NCI-H2196 (cell line): ENCODE measurements around the gene SSBP3.

Experiments used
- DNase-seq: peaks from one replicate; lab custom pipeline; 2025; ENCODE audit not compliant: unreplicated experiment; lab: John Stamatoyannopoulos, UW

Gene SSBP3

DNA sequence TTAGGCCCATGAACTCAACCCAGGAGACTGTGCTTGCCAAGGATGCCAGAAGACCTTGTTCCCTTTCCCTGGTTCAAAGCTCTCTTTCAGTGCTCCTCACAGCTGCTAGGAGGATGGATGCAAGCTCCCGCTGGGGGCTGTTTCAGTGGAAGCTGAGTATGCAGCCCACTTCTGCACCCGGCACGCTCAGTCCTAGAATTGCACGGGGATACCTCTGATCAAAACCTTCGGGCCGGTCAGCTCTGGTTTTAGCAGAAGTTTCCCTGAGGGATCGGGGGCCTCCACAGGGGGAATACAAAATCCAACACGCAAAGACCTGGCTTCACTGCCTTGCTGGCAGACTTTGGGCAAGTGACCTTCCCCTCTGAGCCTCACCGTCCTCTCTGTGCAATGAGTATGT, 4.2 kb upstream of the SSBP3 start:
- DNase-seq: no peak

GRCh38 chr1:54409156-54410142, 3.3 kb upstream of the SSBP3 start:
- no peak for DNase-seq

DNA sequence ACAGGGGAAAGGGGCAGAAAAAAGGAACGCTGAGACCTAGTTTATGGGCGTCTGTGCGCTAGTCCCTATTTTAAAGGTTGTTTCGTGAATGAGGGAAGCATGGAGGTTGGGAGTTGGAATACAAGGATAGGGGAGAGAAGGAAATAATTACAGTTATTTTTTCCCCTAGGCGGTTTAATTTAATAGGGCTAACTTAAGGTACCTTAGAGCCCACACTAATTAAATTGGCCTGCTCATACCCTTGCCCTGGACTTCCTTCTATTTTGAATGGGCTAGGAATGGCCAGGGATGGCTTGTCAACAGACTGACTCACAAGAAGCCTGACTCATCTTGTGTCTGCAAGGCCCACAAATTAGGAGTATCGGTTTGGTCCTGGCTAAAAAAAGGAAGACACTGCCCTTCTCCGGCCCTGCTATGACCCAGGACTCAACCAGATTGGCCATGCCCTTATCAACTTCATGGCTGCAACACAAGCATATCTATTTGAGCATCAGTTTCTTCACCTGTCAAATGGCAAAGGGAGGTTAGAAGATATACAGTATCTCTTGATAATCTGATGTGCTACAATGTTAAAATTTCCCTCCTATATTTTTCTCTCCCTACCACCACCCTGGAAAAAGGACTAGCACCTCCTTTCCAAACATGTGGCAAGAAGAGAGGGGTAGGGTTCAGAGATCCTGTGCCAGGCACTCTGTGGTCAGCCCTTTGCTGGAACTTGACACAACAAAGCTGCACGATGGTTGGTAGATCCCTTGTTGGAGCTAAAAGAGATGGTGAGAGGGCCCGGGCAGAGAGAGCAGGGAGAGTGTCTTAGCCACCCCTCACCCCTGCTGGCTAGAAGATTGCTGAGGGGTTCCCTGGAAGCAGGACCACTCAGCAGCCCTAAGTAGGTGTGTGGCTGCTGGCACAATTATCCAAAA, 2.2 kb upstream of the SSBP3 start:
- no peak for DNase-seq

DNA sequence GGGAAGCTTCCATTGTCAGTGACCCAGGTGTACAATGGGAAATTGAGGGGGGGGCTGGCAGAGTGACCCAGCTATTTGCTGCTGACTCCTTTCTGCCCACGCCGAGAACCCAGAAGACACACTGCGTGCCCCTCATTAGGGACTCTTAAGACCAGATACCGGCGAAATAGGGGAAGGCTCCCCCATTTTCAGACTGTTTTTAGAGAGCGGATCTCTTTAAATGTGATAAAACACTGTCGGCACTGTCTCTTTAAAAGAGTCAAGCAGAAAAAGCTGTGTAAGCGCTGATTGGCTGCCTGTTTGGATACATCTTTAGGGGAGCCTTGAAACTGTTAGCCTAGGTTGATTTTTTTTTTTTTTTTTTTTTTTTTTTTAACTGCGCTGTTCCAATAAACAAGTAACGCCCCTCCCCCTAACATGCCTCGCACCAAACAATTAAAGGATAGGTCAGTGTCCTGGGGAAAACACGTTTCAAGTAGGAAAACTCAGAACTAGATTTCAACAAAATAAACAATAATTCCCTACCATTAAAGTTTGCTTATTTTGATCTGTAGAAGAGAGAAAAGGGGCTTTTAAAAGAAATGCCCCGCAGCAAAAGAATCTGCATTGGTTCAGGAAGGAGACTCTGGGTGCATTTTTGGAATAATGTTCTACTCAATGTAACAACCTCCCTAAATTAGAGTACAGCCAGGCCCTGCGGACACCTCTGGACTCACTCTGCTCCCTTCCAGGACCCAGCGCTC, 1.4 kb upstream of the SSBP3 start:
- peak; percentile 90 for DNase-seq

GRCh38 chr1:54407154-54407403, 885 bp upstream of the SSBP3 start:
- DNase-seq: no peak

DNA sequence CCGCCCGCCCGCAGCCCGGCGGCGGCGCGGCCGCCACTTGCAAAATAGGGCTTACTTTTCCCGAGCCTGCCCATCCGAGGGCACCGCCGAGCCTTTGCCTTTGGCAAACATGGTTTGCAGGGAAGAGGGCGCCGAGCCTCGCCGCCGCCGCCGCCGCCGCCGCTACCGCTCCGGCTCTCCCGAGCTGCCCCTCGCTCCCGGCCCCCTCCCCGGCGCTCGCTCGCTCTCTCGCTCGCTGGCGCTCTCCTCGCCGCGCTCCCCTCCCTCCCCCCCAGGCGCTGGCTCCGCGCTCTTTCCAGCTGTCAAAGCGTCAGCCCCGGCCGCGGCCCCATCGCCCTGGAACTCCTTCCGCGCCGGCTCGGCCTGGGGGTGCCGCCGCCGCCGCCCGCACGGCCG, 298 bp downstream of the SSBP3 start:
- peak; percentile 48 for DNase-seq

DNA sequence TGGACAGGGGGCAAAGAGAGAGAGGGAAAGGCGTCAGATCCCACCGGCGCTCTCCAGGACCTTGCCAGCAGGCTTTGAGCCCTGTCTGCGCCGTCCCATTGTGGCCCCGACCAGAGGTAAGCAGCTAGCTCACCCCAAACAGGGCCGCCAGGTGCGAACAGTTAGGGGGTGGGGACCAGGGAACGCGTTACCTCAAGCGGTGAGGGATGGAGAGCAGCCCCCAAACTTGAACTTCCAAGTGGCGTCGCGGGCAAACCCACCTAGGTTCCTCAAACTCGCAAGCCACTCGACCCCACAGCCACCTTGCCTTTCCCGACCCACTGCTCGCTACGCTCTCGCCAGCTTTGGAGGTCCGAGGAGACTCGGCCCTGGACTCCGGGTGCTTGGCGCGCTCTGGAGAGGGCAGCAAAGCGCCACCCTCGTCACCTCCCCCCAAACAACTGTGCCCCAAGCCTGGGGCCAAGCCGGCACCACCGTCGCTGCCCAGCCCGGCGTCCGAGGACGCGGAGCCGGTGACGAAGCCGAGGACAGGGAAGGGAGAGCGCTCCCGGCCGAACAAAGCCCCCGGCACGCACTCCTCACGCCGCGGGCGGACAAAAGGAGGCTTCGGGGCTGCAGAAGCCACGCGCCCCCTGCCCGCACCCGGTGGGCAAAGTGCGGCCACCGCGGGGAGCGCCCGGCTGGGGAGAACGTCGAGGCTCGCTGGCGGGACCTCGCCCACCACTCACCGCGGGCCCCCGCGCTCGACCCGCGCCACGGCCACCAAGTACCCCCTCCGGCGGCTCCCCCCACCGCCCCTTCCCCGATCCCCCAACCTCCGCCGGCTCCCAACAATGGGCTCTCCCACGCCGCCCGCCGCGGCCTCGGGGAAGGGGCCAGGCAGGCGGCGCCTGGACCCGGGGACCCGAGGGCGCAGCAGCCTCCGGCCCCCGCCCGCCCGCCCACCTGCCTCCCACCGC, 976 bp downstream of the SSBP3 start:
- DNase-seq: no peak

DNA sequence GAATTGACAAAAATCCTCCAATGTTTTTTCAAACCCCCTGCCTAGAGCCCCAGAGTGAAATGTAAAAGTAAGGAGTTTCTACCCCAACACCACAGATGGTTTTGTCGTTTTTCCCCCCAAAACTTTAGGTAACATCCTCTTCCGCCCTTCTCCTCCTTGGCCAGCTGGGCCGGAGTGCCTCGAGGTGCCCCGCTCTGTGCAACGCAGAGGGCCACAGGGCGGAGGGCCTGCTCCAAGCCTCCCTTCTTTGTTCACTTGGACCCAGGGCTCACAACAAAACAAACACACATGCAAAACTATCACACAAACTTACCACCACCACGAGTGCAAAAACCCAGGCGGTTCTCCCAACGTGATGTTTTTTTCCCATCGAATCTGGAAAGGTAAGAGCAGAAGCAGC, 1.9 kb downstream of the SSBP3 start:
- DNase-seq: no peak

DNA sequence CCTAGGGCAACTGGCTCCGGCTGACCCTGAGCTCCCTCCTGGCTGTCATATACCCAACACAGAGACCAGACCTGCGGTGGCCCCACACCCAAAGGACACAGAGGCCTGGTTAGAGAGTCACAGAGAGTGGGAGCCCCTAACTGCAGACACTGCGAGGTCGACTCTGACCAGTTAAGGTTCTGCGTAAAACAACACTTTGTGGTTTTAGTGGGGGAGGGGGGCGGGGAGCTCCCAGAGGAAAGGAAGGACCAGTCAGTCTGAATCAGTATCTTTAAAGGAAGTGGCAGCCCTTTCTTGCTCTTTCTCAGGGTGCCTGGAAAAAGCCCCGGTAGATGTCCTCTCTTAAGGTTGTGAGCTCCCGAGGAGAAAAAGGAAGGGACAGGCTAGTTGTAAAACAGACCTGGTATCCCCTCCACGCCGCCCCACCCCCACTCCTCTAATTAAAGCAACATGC, 2.4 kb downstream of the SSBP3 start:
- DNase-seq: no peak

DNA sequence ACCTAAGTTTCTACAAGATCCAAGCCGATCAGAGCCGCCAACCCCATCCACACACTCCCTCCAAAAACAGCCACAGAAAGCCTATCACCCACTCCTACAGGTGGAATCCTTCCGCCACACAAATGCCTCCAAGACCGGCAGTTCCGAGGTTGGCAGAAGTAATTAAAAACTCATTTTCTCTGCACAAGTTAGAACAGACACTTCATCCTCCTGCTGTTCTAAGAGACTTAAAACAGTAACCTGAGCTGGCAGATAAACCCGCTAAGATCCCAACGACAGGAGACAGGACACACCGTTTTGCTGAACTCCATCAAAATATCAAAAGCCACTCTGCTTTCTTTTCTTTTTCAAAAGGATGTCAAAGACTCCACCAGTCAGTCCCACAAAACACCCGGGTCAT, 2.8 kb downstream of the SSBP3 start:
- no peak for DNase-seq

DNA sequence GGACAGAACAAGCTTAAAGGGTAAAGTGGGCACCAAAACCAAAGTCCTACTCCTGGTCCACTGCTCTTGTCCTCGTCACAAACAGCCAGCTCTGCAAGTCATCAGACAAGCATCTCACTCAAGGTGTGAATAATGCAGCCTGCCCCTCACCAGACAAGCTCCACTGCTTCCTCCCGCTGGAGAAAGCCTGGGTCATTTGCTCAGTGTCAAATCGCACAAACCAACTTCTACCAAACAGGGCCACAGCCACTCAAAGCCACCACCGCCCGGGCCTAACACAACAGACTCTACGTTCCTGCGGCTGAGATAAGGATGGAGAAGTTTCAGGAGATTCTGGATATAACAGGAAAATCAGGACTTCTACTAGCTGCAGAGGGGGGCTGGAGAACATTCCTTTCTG, 3.3 kb downstream of the SSBP3 start:
- no peak for DNase-seq

- DNase-seq: peak; percentile 34
These were observed 4.4 kb downstream of the SSBP3 start for GRCh38 chr1:54401799-54402198.

- DNase-seq: no peak
These were observed 5.9 kb downstream of the SSBP3 start for GRCh38 chr1:54400329-54400728.

DNA sequence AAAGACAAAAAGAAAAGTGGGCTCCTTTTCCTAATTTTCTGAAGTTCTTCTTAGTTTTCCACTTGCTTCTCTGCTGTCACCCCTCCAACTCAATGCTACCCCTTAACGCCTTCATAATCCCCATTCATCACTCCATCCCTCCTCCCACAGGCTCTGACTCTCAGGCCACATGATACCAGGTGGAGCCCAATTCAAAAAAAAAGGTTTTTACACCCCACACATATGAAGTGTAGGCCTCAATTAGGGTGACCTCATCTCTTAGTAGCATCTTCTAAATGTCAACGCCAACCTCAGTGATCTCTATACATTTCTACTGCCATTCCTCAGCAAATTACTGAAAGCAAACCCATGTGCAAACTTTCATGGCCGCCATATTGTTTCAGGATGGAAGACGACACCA, 6.4 kb downstream of the SSBP3 start:
- DNase-seq: no peak

- no peak for DNase-seq
These were observed 7.1 kb downstream of the SSBP3 start for GRCh38 chr1:54398963-54399528.

- no peak for DNase-seq
These were observed 8.2 kb downstream of the SSBP3 start for GRCh38 chr1:54397980-54398379.

- peak; percentile 59 for DNase-seq
These were observed 9.1 kb downstream of the SSBP3 start for GRCh38 chr1:54397090-54397591.

- no peak for DNase-seq
These were observed 9.8 kb downstream of the SSBP3 start for GRCh38 chr1:54396261-54396933.

- DNase-seq: no peak
These were observed 10.8 kb downstream of the SSBP3 start for GRCh38 chr1:54395281-54395934.
